Ammon's horn (tissue), 1 donor: Measurements from ENCODE around the gene VTCN1.
"Not testable (repeated sequence)": the region's sequence is repeated elsewhere in the genome, so short reads cannot be mapped to it uniquely, and the experiment has no call there.

Source experiments
- DNase-seq: peaks from one replicate; pipeline ENCODE4 v3.0.0-alpha.2; 2016; ENCODE audit warnings: low spot score

The VTCN1 gene, protein sequence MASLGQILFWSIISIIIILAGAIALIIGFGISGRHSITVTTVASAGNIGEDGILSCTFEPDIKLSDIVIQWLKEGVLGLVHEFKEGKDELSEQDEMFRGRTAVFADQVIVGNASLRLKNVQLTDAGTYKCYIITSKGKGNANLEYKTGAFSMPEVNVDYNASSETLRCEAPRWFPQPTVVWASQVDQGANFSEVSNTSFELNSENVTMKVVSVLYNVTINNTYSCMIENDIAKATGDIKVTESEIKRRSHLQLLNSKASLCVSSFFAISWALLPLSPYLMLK

GRCh38 chr1:117210831-117211261 is at the start of gene VTCN1:
Gene VTCN1 (minus strand): TSS chr1:117210927. CDS start chr1:117210855, 72 bp downstream.
- no peak for DNase-seq

GRCh38 chr1:117258791-117259190 is 48.1 kb upstream of the VTCN1 start:
- DNase-seq, result no peak

DNA sequence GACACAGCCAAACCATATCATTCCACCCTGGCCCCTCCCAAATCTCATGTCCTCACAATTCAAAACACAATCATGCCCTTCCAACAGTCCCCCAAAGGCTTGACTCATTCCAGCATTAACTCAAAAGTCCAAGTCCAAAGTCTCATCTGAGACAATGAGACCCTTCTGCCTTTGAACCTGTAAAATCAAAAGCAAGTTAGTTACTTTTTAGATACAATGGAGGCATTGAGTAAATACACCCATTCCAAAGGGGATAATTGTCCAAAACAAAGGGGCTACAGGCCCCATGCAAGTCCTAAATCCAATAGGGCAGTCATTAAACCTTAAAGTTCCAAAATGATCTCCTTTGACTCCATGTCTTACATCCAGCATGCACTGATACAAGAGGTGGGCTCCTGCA is 47.3 kb upstream of the VTCN1 start:
- not testable (repeated sequence) for DNase-seq

DNA sequence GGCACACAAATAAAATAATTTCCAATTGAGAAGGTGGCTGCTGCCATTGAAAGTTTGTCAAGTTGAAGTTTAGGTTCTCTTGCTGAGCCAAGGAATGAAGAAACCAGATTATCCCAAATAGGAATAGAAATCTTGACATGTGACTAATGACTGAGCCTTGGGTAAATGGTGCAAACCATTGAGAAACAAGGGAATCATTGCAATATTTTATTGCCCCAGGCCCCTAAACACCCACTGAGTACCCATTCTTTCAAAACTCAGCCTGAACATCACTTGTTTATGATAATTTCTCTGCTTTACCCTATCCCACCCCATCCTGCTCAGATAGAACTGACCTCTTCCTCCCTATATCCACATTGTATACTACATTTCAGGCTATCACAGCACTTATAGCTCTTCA is 46.6 kb upstream of the VTCN1 start:
- DNase-seq, result no peak

GRCh38 chr1:117250061-117250606 is 39.4 kb upstream of the VTCN1 start:
- no peak for DNase-seq

- DNase-seq, result no peak
These were observed 34.2 kb upstream of the VTCN1 start for GRCh38 chr1:117244971-117245370.

DNA sequence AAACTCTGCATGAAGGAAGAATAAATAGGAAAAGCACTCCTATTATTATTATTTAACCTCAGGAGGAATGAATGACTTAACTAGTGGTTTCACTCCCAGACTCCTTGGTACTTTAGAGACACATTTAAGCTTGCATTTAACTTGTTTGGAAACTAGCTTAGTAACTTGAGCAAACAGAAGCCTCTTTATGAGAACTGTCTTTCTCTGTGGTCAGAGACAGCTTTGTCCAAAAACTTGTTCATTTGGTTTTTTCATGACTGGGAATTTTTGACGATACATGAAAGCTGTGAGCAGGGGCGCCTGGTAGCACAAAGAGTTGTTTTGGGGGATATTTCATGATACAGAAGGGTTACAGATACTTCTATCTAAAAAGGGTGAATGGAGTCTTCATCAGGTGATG is 33.6 kb upstream of the VTCN1 start:
- DNase-seq, result no peak

DNA sequence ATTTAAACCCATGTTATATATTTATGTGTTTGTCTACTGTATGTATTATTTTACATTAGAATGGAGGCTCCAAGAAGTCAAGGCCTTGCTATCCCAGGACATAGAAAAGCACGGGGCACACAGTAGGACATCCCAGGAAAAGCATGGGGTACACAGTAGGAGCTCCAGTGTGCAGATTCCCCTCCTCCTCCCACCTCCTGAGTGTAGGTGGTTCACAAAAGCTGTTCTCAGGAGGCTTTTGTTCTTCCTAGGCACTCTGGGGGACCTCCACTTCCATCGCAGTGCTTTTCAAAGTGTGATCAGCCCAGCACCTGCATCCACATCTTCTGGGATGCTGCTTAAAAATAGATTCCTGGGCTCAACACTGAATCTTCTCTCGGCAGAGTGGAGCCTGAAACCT is 30.8 kb upstream of the VTCN1 start:
- DNase-seq, result no peak

DNA sequence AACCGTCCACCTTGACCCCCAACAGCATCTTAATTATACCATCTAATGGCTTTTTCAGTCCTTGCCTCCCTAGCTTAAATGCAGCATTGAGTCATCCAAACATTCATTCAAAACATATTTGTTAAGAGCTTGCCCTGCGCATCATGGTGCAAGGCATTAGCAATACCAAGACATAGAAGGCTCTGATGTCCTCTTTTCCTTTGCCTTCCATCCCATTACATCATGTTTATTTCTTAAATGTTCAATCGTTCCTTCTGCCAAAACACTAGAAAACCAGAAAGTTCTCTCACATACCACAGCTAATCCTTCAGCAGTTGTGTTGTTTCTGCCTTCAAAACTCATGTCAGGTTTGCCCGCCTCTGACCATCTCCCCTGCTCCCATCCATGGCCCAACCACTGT is 29.8 kb upstream of the VTCN1 start:
- no peak for DNase-seq

DNA sequence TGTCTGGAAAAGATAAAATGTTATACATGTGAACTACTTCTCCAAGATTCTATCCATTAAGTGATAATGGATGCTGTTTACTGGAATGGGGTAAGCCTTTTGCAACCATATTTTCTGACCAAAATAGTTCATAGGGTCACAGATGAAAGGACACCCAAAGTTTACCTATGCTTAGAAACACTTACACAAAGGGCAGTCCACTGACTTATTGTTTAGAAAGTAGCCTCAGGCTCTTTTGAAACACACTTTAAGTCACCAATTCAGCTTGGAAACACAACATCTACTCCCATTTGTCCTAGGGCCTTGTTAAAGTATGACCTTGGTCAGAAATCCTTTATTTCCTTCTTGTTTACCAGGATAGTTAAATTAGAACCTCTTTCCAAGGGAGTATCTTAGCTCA is 28.7 kb upstream of the VTCN1 start:
- DNase-seq, result no peak

DNA sequence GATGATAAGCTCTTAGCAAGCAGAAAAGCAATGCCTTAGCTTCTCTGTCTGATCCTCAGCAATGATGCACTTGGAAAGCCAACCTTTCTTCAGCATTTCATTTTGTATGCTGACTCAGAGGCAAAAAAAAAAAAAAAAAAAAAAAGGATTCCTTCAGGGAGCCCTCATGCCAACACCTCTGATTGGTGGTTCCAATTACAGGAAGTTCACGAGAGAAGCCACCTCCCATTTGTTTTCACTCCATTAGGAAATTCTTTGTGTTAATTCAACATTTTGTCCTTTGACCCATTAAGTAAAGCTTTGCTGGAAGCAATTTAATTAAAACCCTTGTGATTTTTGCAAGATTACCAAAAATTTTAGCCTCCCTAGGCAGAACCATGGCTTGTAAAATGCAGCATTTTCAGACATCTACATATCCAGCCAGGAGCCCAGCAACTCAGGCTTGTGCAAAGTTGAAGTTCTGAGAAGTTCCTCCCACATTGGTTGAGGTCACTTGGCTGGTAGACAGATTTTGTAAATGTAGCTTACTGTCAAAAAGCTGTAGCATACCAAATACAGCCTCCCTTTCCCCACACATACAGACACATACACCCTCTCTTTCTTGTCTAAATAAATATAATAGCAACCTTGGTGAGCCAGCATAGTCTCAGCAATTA is 27.1 kb upstream of the VTCN1 start:
- no peak for DNase-seq

DNA sequence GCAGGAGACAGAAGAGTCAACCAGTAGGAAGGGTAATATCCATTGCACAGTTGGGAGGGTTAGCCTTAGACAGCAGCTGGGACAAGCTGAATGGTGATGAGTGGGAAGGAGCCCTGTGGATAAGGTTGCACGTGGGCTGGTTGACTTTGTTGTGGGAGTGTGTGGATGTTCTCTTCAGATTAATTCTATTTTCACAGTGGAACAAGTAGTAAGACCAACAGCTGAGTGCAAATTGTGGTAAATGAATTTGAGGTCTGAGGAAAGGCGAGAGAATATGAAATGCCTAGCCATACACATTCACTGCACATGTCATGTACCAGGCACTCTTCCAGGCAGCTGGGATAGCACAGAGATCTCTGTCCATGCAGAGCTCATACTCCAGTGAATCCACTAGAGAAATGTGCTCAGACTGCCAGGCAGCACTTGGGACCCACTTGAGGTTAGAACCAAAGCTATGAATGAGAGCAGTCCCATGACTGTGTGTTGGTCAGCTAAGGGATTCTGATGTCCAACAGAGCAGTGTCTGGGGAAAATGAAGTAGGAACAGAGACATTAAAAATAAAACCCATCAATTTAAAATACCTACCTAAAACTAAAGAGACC is 25.2 kb upstream of the VTCN1 start:
- DNase-seq, result peak; percentile 37

- no peak for DNase-seq
These were observed 21.8 kb upstream of the VTCN1 start for GRCh38 chr1:117232531-117232930.

- peak; percentile 21 for DNase-seq
These were observed 21.1 kb upstream of the VTCN1 start for GRCh38 chr1:117231748-117232373.

- no peak for DNase-seq
These were observed 20.6 kb upstream of the VTCN1 start for GRCh38 chr1:117231312-117231711.

GRCh38 chr1:117229217-117229616 is 18.5 kb upstream of the VTCN1 start:
- DNase-seq, result no peak

DNA sequence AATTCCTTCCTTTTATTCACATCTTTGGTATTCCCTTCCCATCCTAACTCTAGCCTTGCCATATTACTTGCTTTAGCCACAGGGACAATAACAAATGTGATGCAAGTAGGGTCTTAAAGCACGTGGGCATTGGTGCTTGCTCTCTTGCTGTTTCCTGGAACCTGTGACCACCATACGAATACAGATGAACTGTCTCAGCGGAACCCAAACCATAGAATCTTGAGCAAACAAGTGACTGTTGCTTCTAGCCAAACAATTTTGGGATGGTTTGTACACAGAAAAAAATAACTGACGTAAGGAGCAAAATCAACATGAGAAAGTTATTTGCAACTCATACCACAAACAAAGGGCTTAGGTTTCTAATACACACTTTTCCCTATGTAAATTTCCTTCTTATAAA is 15.2 kb upstream of the VTCN1 start:
- DNase-seq, result no peak

GRCh38 chr1:117216718-117217117 is 6.0 kb upstream of the VTCN1 start:
- DNase-seq, result no peak

GRCh38 chr1:117215733-117216462 is 5.2 kb upstream of the VTCN1 start:
- peak; percentile 37 for DNase-seq

- DNase-seq, result no peak
These were observed 4.3 kb upstream of the VTCN1 start for GRCh38 chr1:117215019-117215418.

DNA sequence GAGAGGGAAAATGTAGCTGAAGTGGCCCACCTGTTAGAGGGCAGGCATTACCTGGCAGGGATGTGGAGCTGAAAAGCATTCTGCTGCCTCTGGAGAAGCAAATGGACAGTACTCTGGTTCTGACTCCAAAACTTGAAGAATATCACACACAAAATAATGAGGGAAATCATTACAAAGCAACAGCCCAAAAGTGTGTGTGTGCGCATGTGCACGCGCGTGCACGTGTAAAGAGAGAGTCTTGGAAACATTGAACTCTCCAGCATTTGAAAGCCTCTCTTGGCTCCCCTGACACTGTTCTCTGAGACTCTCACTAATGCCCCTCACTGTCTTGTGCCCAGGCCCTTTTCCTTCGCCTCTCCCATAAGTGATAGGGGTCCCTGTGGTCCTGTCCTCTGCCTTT is 2.3 kb upstream of the VTCN1 start:
- no peak for DNase-seq

- no peak for DNase-seq
These were observed 341 bp downstream of the VTCN1 start for GRCh38 chr1:117210386-117210785.
